Left colon (tissue), 2 donors: ENCODE data around the gene RBM41. TPM values are rescaled to one million over a fixed set of nuclear protein-coding genes. Genes with fewer than 3 reads are reported as not detected.
"Not testable (repeated sequence)": the region's sequence is repeated elsewhere in the genome, so short reads cannot be mapped to it uniquely, and the experiment has no call there.

Experiments
- ATAC-seq: fragments of 200-7000 bp; cut with Tn5 transposase; one replicate; pipeline ENCODE4 v1.9.1; 2020; ENCODE audit warnings: mild to moderate bottlenecking, moderate library complexity
- DNase-seq, 2 donors: peaks; one replicate each; pipeline ENCODE4 v3.0.0-alpha.2; 2020
- intact Hi-C, 2 donors: fragments of 100-400 bp; cut with DNase I in 1 of 2; cut with micrococcal nuclease in 1 of 2; formaldehyde crosslinking; loops; one replicate each; pipeline versions ENCODE4 v1.11.2 to v1.14.0; 2022; cut with DNase I, micrococcal nuclease
- long read RNA-seq: library from polyadenylated mRNA; unstranded; transcript quantifications from one replicate; pipeline ENCODE4 v2.0.0, GENCODE V29; 2021
- total RNA-seq, 2 donors: library from RNA; stranded (reverse); fragmentation: NEBNext Ultra II Directional; extraction: Animal tissue kit (Norgen Biotek cat#: 25700); gene quantifications; one replicate each; pipeline ENCODE4 v1.2.1, GENCODE V29; 2021
- donor health status: DM: no; HTN: no; CAD: no.
- donor health status: DM: yes; HTN: yes; CAD: no.

RBM41 gene
- total RNA-seq: 10 to 100 TPM; 20.3 to 21.3 TPM
- long read RNA-seq, transcript RBM41-201 (7 exons, 1,662 nt): major isoform, 6 of 13 reads
- long read RNA-seq, partial matches to known transcripts: 3 of 13 reads
- long read RNA-seq, other reads (novel, unspliced or antisense): 3 of 13 reads

- ATAC-seq: peak; percentile 99
Measured at GRCh38 chrX:107118322-107119147, at the start of gene RBM41. Gene RBM41 (minus strand): TSS chrX:107118822. CDS start chrX:107118773, 49 bp downstream.

GRCh38 chrX:107168257-107168656 lies 49.6 kb upstream of the RBM41 start:
- intact Hi-C loops: no loop called here
- DNase-seq (no peak), ATAC-seq (no peak)

More at GRCh38 chrX:107118322-107119147, at the start of gene RBM41:
- intact Hi-C loops: no loop called here
- DNase-seq: peak; percentile 80 to 85

- DNase-seq (no peak), ATAC-seq (no peak)
- intact Hi-C loops: no loop called here
Measured at GRCh38 chrX:107167163-107167921, 48.7 kb upstream of the RBM41 start.

GRCh38 chrX:107157618-107158017 lies 39.0 kb upstream of the RBM41 start:
- ATAC-seq, DNase-seq, intact Hi-C loops: not testable (repeated sequence)

- intact Hi-C loops, ATAC-seq: not testable (repeated sequence)
- DNase-seq: peak in 1 of 2 donors; percentile 7
Measured at GRCh38 chrX:107155621-107156430, 37.2 kb upstream of the RBM41 start.

GRCh38 chrX:107154787-107155620 lies 36.4 kb upstream of the RBM41 start:
- intact Hi-C loops: no loop called here

GRCh38 chrX:107153005-107153404 lies 34.4 kb upstream of the RBM41 start:
- intact Hi-C loops: no loop called here
- ATAC-seq (no peak), DNase-seq (no peak)

More at GRCh38 chrX:107154787-107155620, 36.4 kb upstream of the RBM41 start:
- ATAC-seq (peak; percentile 46), DNase-seq (no peak)

- DNase-seq (no peak), ATAC-seq (no peak)
- intact Hi-C loops: no loop called here
Measured at GRCh38 chrX:107146670-107147069, 28.0 kb upstream of the RBM41 start.

- ATAC-seq (no peak), DNase-seq (no peak)
- intact Hi-C loops: no loop called here
Measured at GRCh38 chrX:107135965-107136307, 17.3 kb upstream of the RBM41 start.

GRCh38 chrX:107135049-107135964 lies 16.7 kb upstream of the RBM41 start:
- ATAC-seq (peak; percentile 78), DNase-seq (no peak)
- intact Hi-C loops: no loop called here

- intact Hi-C loops: no loop called here
- DNase-seq (no peak), ATAC-seq (no peak)
Measured at GRCh38 chrX:107123750-107124149, 5.1 kb upstream of the RBM41 start.

GRCh38 chrX:107119283-107119682 lies 661 bp upstream of the RBM41 start:
- intact Hi-C loops: no loop called here
- ATAC-seq (no peak), DNase-seq (no peak)

- intact Hi-C loops: no loop called here
- DNase-seq (no peak), ATAC-seq (no peak)
Measured at GRCh38 chrX:107117993-107118321, 665 bp downstream of the RBM41 start.

GRCh38 chrX:107107459-107107858 lies 11.2 kb downstream of the RBM41 start:
- DNase-seq (no peak), ATAC-seq (no peak)
- intact Hi-C loops: no loop called here

- intact Hi-C loops: no loop called here
- ATAC-seq (no peak), DNase-seq (no peak)
Measured at GRCh38 chrX:107102980-107103379, 15.6 kb downstream of the RBM41 start.

GRCh38 chrX:107076158-107076557 lies 42.5 kb downstream of the RBM41 start:
- intact Hi-C loops: no loop called here
- DNase-seq (no peak), ATAC-seq (no peak)

- intact Hi-C loops, DNase-seq, ATAC-seq: not testable (repeated sequence)
Measured at GRCh38 chrX:107057731-107058130, 60.9 kb downstream of the RBM41 start.
